Stimulated activated CD8-positive, alpha-beta memory T cell treated with anti-CD3 and anti-CD28 coated beads, Interleukin-15, amount 100 ng/mL, for 4 hours (primary cell): ENCODE results near the gene RAB21.
"Not testable (repeated sequence)": the region's sequence is repeated elsewhere in the genome, so short reads cannot be mapped to it uniquely, and the experiment has no call there.

Experiments
- DNase-seq, 2 donors: peaks; one replicate each; pipeline ENCODE4 v3.0.0-alpha.2; 2020; ENCODE audit warnings: low read depth in 2 of 2

Gene RAB21

DNA sequence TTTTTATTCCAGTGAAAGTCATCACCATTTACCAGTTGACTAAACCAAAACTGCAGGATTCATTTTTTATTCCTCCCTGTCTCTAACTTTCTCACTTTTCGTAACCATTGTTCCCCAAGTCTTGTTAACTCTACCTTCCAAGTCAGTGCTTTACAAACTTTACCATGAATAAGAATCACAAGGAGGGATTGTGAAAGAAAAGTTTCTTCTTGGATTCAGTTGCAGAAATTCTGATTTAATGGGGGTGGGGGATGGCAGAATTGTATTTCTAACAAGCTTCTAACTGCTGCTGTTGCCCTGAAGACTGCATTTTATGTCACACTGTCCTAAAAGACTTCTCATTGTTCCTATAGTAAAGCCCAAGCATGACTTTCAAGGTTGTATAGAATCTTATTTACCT lies 5.0 kb upstream of the RAB21 start:
- DNase-seq: no peak

DNA sequence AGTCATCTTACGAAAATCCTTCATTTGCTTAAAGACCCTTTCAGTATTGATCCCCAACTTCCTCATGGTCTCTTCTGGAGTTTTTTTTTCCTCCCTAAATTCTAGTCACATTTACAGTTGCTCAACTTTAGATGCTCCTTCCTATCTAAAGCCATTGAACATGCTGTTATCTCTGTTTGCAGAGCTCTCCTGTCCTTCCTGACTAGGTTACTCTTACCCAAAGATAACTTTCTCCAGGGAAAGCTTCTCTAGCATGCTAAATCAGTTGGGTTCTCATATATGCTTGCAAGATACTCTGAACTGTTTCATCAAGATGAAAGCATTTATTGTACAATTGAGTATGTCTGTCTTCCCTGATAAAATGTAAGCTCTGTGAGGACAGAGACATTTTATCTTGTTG lies 1.8 kb upstream of the RAB21 start:
- no peak for DNase-seq

DNA sequence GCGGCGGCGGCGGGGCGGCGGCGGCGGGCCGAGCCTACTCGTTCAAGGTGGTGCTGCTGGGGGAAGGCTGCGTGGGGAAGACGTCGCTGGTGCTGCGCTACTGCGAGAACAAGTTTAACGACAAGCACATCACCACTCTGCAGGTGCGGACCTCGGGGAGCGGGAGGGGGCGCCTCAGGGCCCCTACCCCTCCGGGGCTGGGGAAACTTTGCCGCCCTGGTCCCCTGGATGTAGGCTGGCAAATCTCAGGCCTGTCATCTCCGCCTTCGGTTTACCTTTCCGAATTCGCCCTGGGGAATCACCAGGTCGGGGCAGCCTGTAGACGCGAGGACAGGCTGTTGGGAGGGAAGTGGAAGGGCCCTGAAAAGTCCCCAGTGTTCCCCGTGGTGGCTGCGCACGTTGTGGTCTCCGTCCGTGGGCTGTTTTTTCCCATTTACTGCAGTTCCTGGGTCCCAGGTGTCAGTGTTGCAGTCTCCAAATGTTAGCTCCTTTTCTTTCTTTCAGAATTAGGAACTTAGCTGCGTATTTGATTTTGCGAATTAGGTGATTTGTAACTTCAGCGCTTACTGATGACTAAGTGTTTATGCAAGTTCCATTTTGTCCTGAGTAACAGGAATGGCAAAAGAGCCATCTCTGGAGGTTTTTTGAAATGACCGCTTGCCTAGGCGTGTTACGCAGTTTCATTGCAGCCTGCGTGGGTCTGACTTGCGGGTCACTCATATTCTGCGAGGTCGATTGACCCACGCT lies 656 bp downstream of the RAB21 start:
- peak; percentile 37 to 45 for DNase-seq

DNA sequence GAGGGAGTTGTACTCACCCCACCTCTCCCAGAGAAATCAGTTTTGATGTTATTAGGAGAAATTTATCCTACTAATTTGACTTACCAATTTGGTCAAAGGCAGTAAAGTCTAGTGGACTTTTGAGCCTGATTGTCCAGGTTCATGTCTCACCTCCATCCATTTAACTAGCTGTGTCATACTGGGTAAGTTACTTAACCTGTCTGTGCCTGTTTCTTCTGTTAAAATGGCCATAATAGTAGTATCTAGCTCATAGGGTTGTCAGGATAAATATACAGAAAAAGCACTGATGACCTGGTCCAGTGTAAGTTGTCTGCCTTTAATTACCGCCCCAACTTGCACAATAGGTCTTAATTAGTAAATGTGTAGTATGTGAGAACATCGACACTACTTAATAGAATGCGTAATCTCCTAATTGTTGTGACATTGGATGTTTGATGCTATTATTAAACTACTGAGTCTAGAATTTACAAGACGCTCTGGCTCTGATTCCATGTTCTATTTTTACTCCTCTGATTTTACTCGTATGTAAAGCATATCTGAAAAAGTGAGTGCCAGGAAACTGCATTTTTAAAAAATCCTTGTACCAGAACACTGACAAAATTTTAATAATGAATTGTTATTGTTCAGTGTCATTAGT lies 1.5 kb downstream of the RAB21 start:
- no peak for DNase-seq

DNA sequence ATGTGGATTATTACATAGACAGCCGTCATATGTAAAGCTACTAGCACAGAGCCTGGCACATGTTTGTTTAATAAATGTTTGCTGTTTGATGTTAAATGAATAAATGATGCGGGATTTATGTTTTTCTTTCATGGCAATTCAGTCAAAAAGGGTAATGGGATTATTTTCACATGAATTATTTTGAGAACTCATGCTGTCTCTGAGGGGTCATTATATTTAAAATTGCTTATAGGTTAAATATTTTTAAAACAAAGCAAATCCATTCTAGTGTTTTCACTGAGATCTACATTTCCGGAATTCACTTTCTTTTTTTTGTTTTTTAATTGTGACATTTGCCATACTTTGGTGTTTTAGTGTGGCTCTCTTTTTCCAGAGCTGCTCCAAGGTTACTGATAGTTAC lies 5.3 kb downstream of the RAB21 start:
- DNase-seq: no peak

DNA sequence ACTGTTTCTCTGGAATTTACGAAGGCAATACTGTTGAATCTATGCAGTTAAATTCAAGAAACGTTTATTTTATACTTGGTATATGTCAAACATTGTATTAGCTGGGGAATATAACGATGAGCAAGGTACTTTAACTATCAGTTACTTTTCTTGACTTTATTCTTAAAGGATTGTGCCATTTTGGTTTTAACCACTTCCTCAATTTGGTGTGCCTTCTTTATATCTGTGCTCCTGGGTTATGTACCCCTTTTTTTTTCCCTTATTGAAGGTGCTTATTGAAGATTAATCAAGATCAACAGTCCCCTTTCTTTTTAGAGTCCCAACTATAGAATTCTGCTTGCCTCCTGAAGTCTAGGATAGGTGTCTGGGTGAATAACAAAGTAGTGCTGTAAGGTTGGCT lies 5.8 kb downstream of the RAB21 start:
- DNase-seq: no peak

DNA sequence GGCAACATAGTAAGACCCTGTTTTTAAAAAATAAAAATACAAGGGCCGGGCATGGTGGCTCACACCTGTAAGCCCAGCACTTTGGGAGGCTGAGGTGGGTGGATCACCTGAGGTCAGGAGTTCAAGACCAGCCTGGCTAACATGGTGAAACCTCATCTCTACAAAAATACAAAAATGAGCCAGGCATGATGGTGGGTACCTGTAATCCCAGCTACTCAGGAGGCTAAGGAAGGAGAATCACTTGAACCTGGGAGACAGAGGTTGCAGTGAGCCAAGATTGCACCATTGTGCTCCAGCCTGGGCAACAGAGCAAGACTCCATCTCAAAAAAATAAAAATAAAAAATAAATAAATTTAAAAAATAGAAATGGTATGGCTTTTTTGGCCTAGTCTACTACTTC lies 6.7 kb downstream of the RAB21 start:
- DNase-seq: not testable (repeated sequence)

DNA sequence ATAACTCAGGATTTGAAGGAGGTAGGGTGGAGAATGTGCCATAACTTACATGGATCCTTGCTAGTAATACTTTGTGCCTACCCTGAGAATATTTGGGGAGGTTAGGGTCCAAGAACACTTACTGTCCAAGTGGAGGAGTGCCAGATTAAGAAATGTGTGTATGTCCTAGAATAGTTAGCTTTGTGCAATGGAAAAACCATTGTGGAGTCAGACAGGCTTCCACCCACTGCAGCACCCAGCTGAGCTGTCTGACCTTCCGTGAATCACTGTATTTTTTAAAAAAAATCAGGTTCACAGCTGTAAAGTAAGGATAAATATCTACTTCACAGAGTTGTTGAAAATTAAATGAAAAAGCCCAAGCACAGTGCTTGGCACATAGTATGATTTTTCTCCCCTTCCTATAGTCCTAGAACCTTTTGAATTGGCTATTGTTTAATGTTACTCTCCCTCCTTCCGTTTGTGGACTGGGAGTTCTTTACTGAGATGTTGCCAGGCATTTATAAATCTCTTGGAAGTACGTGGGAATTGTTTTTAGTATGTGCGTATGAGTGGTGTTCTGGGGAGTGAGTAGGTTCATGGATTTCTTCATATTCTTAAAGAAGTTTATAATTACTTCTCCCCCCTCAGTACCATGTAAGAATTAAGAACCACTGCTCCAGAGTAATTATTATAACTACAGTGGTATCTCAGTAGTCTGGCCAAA lies 9.2 kb downstream of the RAB21 start:
- DNase-seq: no peak

DNA sequence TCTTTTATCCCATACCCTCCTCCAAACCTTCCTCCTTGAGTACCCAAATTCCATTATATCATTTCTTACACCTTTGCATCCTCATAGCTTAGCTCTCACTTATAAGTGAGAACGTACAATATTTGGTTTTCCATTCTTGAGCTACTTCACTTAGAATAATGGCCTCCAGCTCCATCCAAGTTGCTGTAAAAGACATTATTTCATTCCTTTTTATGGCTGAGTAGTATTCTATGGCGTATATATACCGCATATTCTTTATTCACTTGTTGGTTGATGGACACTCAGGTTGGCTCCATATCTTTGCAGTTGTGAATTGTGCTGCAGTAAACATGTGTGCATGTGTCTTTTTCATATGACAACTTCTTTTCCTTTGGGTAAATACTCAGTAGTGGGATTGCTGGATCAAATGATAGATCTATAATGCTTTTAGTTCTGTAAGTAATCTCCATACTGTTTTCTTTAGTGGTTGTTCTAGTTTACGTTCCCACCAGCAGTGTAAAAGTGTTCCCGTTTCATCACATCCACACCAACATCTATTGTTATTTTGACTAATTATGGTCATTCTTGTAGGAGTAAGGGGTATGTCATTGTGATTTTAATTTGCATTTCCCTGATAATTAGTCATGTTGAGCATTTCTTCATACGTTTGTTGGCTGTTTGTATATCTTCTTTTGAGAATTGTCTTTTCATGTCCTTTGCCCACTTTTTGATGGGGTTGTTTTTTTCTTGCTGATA lies 10.1 kb downstream of the RAB21 start:
- no peak for DNase-seq

DNA sequence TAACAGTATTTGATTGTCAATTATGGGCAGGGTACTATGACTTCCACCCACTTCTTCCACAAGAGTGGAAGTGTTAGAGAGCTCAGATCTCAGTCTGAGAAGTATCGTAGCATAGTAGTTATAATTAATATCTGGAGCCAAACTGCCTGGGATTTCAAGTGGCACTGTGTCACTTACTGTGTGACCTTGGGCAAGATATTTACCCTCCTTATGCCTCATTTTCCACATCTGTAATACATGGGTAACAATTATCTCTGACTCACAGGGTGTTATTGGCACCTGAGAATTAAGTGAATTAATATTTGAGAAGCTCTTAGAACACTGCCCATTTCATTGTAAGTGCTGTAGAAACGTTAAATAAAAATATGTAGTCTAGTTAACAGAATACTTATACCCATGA lies 11.5 kb downstream of the RAB21 start:
- DNase-seq: no peak

DNA sequence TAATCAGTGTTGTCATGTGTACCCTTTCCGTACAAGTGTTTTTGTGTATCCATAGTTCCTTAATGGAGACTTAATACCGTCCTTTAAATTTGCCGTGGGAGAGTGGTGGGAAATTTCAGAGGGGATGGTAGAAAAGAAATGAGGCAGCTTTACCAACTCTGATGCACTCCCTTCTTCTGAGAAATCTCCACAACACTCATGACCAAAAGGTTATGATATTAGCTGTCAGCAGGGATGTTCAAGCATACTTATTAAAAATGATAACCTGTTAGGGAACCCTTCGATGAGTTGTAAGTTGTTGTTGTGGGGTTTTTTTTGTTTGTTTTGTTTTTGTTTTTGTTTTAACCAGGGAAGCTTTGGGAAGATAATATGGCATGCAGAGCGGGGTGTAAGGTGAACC lies 12.5 kb downstream of the RAB21 start:
- DNase-seq: no peak

DNA sequence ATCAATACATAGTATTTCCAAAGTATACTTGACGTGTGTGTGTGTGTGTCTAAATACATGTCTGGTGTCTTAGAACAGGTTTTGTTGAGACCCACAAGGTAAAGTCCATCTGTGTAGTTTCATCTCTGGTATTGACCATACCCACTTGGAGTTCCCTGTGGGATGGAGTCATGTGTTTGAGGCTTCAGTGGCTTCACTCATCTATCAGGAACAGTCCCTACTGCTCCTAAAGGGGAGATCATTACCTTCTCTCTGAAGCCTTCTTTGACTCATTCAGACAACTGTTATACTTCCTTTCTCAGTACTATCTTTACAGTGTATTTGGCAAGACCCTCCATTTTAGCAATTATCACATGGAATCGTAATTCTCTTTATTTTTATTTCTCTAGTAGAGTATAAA lies 14.2 kb downstream of the RAB21 start:
- DNase-seq: no peak

DNA sequence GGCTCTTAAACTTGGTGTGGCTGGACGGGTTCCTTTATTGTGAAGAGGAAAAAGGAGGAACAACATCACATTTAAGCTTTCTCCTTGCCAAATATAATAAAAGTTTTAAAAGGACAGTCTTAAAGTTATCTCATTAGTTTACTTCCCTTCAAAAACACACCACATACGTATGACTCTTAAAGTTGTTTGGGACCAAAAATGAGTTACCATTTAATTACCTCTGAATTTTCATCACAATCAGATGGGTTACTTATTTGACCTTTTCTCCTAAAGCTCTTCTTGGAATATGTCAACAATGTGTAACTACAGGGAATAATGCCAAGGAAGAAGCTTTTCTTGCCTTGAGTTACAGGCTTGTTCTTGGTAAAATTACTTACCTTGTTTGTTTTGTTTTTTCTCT lies 16.4 kb downstream of the RAB21 start:
- DNase-seq: no peak

DNA sequence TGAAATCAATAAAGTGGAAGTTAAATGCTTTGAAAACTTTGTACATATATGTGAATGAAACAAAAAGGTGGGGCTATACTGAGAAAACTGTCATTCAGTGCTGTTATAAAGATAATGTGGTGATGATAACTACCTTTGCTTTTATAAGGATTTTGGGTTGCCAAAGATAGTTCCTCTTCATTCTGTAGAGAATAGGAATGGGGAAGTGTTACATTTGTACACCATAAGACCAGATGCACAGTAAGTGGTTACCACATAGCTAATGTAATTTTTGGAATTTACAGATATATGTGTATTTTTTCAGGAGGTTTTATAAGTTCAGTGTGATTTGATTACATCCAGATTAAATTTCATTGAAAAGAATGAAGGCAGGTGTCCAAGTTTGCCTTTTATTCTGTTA lies 18.1 kb downstream of the RAB21 start:
- DNase-seq: no peak

DNA sequence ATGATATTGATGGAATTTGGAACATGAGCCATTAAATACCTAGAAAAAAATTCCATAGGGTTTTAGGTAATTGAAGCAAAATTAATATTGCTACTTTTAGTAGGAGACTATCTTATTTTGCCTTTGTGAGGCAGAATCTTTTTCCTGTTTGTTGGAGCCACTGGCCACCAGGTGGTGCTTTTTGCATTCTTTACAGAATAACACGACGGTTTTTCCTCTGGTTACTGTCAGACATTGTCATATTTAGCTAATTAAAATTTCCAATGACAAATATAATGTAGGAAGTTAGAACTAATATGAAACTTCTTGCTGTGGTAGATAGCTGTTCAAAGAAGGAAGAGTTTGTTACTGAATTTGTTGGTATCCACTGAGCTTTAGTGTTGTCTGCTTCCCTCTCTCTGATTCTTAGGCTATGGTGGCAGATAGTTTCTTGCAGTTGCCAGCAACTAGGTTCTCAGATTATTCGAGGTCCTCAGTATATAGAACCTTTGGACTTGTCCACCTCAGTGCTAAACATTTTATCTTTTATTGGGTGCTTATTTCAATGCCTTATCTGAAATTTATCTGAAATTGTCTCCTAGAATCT lies 25.7 kb downstream of the RAB21 start:
- no peak for DNase-seq

DNA sequence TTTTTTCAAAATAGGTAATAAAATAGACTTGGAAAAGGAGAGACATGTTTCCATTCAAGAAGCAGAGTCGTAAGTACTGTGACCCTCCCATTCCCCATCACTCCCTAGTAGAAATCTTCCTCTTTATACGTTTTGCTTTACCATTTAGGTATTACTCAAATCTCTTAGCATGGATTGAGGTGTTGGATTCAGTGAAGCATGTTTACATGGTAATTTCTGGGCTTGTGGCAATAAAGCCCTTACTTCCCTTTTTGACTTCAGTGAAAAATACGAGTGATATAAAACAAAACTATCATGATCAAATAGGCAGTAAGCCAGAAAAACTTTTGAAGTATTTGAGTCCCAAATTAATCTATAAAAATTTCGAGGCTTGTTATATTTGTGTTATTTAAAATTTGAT lies 27.4 kb downstream of the RAB21 start:
- DNase-seq: no peak

DNA sequence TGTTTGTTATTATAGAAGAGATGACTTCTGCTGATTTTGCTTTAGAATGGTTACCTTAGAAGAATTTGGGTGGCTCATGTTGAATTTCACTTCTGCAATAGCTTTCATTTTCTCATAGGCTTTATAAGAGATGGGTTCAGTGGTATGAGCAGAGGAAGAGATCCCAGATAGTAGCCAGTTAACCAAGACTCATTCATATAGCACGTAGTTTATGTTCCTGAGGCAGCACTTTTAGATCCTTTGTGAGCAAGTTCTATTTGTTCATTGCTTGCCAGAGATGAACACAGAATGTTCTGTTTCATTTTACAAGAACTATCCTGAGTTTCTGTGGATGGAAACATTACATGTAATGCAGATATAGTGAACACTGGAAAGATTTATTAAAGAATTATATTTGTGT lies 32.2 kb downstream of the RAB21 start:
- no peak for DNase-seq

DNA sequence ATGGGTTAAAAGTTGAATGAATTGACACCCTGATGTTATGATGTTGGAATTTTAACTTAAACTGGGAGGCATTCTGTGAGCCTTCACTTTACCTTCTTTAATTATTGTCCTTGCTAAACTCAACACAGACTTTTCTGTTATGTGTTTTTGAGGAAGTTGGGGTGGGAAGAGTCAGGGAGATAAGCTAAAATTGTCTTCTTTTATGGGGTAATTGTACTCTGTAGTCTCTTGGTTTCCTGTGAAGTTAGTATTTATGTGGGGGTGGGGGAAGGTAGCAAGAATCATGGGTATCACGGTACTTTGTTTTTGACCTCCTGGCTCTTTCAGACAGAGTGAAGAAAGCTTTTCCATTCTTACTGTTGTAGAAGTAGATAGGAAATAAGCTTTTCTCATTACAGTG lies 32.9 kb downstream of the RAB21 start:
- DNase-seq: no peak

DNA sequence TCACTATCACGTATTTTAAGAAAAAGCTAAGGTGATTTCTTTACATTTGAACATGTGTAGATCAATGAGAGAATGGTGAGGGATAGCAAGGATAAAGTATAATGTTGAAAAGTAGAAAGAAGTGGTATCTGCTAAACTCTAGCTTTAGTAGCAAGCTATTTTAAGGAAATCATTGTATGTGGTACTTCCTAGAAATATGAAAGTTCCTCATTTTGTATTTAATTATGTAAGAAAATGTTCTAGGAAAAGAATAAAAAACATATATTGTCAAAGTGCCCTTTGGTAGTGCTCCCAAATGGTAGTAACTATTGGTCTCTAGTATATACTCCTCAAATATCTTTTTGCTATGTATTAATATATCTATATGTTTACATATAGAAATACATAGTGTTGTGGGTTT lies 35.7 kb downstream of the RAB21 start:
- DNase-seq: no peak

DNA sequence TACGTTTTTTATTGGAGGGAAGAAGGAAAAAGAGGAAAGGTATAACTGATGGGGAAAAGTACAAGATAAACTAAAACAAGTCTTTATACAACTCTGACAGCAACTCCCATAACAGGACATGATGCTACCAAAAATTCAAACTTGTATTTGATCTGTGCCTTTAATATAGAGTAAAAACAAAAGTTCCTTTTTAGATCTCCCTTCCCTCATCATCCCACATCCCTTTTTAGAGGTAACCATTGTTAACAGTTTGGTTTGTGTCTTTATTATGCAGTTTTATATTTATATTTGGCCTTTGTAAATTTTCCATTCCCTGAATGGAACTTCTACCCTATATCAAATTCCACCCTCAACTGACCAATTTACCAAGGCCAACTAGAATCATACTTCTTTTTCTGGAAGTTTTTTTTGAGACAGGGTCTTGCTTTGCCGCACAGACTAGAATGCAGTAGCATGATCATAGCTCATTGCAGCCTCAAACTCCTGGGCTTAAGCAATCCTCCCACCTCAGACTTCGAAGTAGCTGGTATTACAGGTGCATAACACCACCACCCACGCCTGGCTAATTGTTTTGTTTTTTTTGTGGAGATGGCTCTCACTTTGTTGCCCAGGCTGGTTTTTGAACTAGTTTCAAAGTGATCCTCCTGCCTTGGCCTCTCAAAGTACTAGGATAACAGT lies 36.9 kb downstream of the RAB21 start:
- DNase-seq: no peak

DNA sequence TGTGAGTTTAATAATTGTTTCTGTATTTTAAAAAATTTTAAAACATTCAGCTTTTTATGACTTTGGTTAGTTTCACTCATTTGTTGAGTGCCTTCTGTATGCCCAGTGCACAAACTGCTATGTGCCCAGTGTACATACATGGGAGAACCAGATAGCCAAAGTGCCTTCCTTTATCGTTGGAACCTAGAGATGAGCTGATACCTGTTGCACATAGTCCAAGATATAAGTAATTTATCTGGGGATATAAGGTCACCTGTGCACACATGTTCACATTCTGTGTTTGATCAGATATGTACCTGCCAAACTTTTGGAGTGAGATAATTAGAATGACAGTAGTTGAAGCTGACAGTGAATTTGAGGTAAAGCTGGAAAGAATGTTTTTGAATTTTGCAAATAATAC lies 37.9 kb downstream of the RAB21 start:
- DNase-seq: no peak

DNA sequence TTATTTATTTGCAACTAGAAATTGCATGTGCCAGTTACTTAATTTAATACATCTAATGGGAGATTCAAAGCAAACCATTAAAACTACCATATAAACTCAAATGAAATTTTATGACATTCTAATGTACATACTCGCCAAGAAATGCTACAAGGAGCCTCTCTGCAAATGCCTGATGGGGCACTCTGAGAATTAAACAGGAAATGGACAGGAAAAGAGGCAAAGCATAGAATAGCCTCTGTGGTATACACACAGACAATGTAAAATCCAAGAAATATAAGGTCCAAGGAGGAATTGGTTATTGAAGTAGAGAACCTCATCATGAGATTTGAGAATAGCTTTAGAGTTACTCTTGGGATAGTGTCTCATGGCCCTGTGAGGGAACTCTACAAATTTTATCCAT lies 41.2 kb downstream of the RAB21 start:
- no peak for DNase-seq
